RPMI7951 (cell line): ENCODE data around the gene CRAMP1. TPM values are rescaled to one million over a fixed set of nuclear protein-coding genes. Genes with fewer than 3 reads are reported as not detected.

Experiments
- DNase-seq: peaks from one replicate; pipeline ENCODE4 v3.0.0-alpha.2; 2012; ENCODE audit warnings: low read depth
- total RNA-seq: library from RNA; depleted of rRNA; stranded (reverse); fragments of >200 nt; shearing (Covaris generic); gene quantifications from 2 replicates; pipeline ENCODE4 v1.2.3, GENCODE V29; 2014

Gene CRAMP1
- total RNA-seq, 1 experiment from 2014 or later: 3.2 TPM

DNA sequence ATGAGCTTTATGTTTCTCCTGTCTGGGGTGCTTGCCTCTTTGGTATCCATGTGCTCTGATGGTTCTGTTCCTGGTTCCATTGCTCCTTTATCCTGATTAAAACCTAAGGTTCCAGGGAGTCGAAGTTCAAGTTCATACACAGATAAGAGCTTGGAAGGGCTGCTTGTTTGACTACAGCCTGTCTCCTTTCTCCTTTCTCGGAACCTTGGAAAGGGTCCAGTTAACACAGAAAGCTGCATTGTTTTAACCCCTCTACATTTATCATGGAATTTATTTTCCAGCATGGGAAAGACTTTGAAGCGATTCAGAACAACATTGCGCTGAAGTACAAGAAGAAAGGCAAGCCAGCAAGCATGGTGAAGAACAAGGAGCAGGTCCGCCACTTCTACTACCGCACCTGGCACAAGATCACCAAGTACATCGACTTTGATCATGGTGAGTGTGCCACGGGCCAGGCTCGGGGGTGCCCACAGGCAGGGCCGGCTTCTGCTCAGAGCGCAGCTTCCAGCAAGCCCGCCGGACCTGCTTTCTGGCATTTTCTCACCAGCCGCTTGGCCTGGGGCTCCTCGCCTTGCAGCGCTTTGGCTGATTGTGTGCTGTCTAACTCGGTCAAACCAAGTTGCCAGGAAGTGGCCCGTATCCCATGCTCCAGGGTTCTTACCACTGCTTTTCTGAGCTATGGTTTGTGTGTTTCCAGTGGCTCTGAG lies 19.9 kb downstream of the CRAMP1 start:
- no peak for DNase-seq

- DNase-seq: no peak
Observed at GRCh38 chr16:1632638-1632970, 20.4 kb downstream of the CRAMP1 start.

GRCh38 chr16:1633310-1633709 lies 21.1 kb downstream of the CRAMP1 start:
- DNase-seq: no peak

GRCh38 chr16:1634541-1634940 lies 22.4 kb downstream of the CRAMP1 start:
- DNase-seq: no peak

- DNase-seq: peak; percentile 47
Observed at GRCh38 chr16:1635070-1635469, 22.9 kb downstream of the CRAMP1 start.

- no peak for DNase-seq
Observed at GRCh38 chr16:1637526-1637925, 25.4 kb downstream of the CRAMP1 start.

DNA sequence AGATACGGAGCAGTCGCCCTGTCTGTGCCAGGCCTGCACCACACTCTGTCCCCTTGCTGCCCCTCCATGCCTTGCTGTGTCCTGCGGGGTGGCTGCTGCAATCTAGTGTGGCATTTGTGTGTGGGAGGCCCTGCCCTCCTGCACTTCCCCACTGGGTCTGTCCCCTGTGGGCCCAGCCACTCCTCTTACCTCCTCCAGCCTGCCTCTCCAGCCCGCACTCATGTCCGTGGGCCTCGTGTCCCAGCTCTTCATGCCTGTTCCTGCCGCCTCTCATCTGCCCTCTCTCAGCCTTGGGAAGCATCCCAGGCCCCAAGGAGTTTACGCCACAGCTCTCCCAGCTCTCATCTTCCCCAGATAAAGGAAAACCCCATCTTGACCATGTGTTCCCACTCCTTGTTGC lies 26.6 kb downstream of the CRAMP1 start:
- DNase-seq: no peak

- no peak for DNase-seq
Observed at GRCh38 chr16:1639282-1639681, 27.1 kb downstream of the CRAMP1 start.

GRCh38 chr16:1639860-1640259 lies 27.7 kb downstream of the CRAMP1 start:
- no peak for DNase-seq

GRCh38 chr16:1640261-1640941 lies 28.2 kb downstream of the CRAMP1 start:
- no peak for DNase-seq

DNA sequence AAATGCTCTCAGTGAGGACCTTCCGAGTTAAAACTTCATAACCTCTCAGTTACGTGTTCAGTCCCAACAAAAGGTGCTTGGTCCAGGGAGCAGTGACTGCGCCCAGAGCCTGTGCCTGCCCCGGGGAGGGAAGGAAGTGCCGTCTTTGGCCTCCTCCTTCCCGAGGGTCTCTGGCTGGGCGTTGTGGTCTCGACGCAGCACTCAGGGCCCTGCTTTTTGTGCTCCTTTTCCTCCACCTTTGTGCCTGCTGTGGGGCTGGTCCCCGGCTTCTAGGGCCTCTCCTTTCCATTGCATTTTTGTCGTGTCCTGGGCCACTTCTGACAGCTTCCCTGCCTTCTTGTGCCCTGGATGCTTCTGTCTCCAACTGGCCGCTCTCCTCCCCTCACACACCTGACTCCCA lies 29.1 kb downstream of the CRAMP1 start:
- no peak for DNase-seq

DNA sequence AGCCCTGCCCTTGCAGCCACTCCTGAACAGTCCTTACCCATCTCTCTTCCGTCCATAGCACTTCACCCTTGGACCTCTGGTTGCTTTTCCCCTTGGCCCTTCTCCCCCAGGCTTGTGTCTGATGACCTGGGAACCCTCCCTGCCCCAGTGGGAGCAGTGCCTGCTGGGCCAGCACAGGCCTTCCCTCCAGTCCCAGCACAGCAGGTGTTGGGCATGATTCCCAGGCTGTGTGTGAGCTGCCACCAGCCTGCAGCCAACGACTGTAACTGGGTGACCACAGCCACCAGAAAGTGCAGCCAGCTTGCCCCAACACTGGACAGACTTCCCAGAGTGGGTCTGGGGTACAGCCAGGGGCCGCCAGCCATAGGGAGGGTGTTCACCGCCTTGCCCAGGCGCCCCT lies 30.0 kb downstream of the CRAMP1 start:
- DNase-seq: no peak

DNA sequence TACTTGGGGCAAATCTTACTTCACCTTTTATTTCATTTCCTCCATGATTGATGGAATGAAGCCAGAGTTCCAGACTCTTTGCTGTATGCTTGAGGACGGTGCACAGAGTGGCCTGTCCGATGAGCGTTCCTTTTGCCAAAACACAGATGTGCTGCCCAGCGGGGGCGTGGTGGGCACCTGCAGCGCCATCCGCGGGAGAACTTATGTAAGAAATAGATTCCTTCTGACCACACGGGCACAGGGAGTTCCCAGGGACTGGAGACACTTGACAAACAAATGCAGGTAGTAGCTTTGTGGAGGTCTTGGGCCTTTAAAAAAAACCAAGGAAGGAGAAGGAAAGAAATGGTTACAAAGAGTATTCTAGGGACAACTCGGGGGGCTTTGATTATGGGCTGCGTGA lies 30.6 kb downstream of the CRAMP1 start:
- DNase-seq: no peak

DNA sequence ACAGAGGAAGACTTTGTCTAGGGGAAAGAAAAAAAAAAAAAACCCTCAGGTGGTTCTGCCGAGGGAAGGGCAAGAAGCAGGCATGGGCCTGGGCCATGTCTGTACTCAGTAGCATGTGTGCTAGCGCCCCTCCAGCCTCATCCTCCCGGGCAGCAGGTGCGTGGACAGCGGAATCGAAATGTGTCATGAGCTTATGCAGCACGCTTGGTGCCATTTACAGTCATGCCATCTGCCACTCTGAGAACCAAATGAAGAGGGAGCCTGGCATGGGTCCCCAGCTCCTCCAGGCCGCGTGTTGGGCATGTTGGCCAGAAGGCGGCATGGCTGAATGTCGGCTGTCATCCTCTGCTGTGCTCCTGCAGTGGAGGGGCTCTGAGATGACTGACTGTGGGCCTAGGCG lies 31.4 kb downstream of the CRAMP1 start:
- no peak for DNase-seq

DNA sequence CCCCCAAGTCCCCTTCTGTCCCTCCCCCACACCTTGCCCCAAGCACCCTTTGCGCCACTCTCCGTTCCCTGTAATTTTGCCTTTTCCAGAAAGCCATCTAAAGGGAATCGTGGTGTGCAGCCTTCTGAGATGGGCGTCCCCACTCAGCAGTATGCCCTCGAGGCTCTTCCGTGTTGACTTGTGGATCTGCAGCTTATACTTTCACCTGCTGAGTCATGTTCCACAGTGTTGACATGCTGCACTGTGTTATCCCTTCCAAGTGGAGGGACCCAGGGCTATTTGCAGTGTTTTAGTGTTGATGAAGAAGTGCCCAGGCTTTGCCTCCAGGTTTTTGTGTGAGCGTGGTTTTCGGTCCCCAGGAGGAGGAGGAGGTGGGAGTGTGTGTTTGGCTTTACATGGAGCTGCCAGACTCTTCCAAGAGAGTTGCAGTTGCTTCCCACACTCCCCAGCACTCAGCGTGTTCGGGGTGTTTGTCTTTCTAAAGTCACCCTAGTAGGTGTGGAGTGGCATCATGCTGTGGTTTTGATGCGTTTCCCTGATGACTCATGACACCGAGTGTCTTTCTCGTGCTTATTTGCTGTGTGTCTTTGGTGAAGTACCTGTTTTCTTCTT lies 33.9 kb downstream of the CRAMP1 start:
- peak; percentile 87 for DNase-seq

GRCh38 chr16:1647856-1648255 lies 35.7 kb downstream of the CRAMP1 start:
- DNase-seq: no peak

GRCh38 chr16:1650131-1650530 lies 38.0 kb downstream of the CRAMP1 start:
- DNase-seq: no peak

GRCh38 chr16:1651094-1651973 lies 39.2 kb downstream of the CRAMP1 start:
- DNase-seq: no peak

DNA sequence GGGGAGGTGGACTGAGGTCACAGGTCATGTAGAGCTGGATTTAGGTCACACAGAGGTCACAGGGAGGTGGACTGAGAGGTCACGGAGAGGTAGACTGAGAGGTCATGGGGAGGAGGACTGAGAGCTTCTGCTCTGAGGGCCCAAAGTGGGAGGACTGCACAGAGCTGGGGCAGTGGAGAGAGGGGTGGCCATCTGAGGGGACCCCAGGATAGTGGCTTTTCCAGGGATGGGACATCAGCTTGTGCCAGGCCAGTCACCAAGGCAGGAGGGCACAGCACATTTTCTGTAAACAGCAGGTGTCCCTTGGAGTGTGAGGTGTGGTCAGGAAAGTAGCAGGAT lies 39.8 kb downstream of the CRAMP1 start:
- no peak for DNase-seq

GRCh38 chr16:1653023-1653422 lies 40.9 kb downstream of the CRAMP1 start:
- DNase-seq: no peak

DNA sequence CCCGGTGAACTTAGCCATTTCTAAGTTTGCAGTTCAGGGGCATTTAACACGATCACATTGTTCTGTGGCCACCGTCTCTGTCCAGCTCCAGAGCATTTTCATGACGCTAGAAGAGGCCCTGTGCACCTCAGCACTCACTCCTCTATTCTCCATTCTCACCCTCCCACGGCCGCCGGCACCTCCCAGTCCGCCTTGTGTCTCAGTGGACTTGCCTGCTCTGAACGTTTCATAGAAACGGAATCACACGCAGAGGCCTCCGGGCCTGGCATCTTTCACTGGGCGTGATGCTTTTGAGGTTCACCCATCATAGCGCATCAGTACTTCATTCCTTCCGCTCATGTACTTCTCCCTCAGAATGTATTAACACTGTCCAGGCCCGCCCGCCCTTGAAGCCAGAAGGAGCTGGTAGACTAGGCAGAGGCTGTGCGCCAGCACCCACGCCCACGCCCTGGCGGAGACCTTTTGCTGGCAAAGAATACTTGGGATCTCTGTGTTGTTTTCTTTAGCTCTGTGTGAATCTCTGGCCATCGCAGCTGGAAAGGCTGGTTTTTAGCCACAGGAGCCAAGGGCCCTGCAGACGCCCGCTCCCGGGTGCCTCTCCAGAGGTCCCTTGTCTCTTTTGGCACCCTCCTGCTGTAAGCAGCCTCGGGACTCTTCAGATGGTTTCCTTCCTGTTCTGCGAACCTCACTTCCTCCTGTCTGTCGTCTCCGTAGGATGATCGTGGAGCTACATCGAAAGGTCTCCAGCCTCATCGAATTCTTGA lies 42.5 kb downstream of the CRAMP1 start:
- DNase-seq: no peak
